Measurements from ENCODE around the gene C4orf51. TPM values are rescaled to one million over a fixed set of nuclear protein-coding genes. Genes with fewer than 3 reads are reported as not detected.

Gene C4orf51
- total RNA-seq, 2 experiments from 2014 or later, result not detected

DNA sequence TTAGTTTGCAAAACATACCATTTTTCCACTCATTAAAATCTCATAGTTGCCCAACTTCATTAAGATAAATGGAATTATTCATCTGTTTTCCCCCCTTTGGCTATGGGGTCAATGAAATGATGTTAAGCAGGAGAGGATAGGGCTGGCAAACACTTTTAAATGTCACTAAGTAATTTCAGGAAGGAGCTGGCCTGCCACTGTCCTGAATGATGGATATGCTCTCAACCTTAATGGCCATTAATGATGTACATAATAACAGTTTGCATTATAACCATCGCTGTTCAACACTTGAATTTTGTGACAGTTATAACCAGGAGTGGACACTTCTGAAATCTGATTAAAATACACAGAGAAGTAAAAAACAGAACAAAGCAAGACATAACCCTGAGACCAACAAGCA, 77.2 kb downstream of the C4orf51 start:
- Mint-ChIP-seq H3K27me3 (no peaks in the 10 kb centered on the region), H3K4me1 (peaks cover 30% of the 10 kb centered on the region), H3K9me3 (ENCODE audit: low read depth) (peaks cover 2% of the 10 kb centered on the region), H3K4me3 (no peak overlapping the region), H3K27ac (no peak overlapping the region), H3K36me3 (ENCODE audit: low read depth) (peaks cover 38% of the 10 kb centered on the region)
- CTCF ChIA-PET, result interaction anchor here (1.1 kb wide), 1 partner anchor 21 kb away, joined by 4 read pairs; no protein-coding TSS in a partner anchor
- DNase-seq (no peak), ATAC-seq (no peak)
- POLR2A ChIA-PET, result no interaction called here
- intact Hi-C loops (cut with DNase I, micrococcal nuclease), result no loop called here

DNA sequence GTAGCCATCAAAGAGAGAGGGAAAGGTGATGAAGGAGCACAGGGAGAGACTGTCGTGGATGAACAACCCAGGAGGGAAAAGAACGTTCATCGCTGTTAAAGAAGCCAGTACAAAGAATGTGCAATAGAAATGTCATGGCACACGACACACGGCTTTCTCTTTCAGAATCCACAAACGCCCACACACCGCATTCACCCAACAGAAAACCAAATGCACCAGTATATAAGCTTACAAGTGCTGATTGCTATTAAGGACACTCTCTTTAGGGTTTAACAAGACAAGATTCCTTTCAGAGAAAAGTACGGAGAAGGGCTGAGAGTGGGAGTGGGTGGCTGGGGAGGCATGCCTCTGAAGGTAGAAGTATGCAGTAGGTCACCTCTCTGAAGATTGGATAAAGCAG, 80.2 kb downstream of the C4orf51 start:
- no peak overlapping the region for H3K4me3 Mint-ChIP-seq
- CTCF ChIA-PET, result no interaction called here
- intact Hi-C loops (cut with DNase I, micrococcal nuclease), result no loop called here
- peak; percentile 34 for ATAC-seq
- no peak overlapping the region for H3K27ac Mint-ChIP-seq
- peak; percentile 53 for DNase-seq
- POLR2A ChIA-PET, result no interaction called here
- peaks cover 2% of the 10 kb centered on the region for H3K9me3 Mint-ChIP-seq (ENCODE audit: low read depth)
- H3K4me1 Mint-ChIP-seq, result peaks cover 30% of the 10 kb centered on the region
- no peaks in the 10 kb centered on the region for H3K27me3 Mint-ChIP-seq
- peaks cover 58% of the 10 kb centered on the region for H3K36me3 Mint-ChIP-seq (ENCODE audit: low read depth)

DNA sequence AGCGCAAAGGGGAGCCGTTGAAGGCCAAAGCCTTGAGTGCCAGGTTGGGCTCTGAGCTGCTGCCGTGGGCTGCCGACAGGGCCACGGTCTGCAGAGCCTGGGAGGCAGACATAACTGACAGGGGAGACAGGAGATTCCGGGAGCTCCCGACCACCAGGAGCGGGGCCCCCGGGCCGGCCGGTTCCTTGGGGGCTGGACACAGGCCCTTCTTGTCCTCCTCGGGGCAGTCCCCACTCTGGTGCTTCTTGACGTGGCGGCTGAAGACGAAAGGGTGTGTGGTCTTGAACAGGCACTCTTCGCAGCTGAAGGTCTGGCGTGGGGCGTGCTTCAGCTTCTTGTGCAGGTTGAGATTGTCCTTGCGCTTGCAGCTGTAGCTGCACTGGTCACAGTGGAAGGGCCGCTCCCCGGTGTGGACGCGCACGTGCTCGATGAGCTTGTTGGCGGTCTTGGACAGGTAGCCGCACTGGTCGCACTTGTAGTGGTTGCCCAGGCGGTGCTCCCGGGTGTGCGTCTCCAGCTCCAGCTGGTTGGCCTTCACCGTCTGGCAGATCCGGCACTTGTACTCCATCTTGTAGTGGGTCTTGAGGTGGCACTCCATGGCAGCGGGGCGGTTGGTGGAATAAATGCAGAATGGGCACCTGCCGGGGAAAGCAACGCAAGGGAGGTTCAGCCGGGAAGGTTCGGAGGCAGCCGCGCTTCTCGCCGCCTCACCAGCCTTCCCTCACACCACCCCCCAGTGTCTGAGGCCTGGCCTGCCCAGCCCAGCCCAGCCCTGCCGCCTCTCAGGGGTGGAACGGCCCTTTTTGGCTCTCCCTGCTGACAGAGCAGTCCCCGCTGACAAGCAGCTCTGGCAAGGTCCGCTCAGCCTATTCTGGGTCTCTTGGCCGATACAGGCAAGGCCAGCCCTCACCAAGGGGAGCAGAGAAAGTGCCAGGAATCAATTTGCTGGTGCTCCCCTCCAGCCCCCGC, 81.3 kb downstream of the C4orf51 start:
- Mint-ChIP-seq H3K4me3 (no peak overlapping the region), H3K27me3 (no peaks in the 10 kb centered on the region), H3K9me3 (ENCODE audit: low read depth) (peaks cover 2% of the 10 kb centered on the region), H3K27ac (no peak overlapping the region), H3K4me1 (peaks cover 27% of the 10 kb centered on the region), H3K36me3 (ENCODE audit: low read depth) (peaks cover 69% of the 10 kb centered on the region)
- DNase-seq, result no peak
- intact Hi-C loops (cut with DNase I, micrococcal nuclease), result no loop called here
- ChIA-PET CTCF (no interaction called here), POLR2A (no interaction called here)
- no peak for ATAC-seq

DNA sequence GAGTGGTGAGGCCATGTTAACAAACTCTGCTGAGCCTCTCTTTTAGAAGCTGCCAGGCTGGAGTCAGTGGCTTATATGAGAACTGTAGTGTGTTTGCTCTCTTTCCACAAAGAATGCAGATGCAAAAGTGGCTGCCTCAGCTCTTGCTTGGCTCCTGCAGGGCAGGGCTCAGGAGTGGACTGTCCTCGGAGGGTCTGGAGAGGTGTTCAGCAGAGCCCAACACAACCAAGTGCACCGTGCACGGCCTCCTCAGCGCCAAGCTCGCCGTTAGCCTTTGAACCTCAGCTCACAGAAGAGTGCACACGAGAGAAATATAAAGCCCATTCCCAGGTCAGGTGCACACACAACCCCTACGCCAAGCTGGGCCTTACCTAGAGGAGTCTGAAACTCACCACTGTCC, 82.8 kb downstream of the C4orf51 start:
- Mint-ChIP-seq H3K4me1 (peaks cover 32% of the 10 kb centered on the region), H3K9me3 (ENCODE audit: low read depth) (peaks cover 7% of the 10 kb centered on the region), H3K27ac (no peak overlapping the region), H3K36me3 (ENCODE audit: low read depth) (peaks cover 83% of the 10 kb centered on the region), H3K4me3 (no peak overlapping the region), H3K27me3 (no peaks in the 10 kb centered on the region)
- DNase-seq (no peak), ATAC-seq (no peak)
- POLR2A ChIA-PET, result no interaction called here
- CTCF ChIA-PET, result no interaction called here
- intact Hi-C loops (cut with DNase I, micrococcal nuclease), result no loop called here

DNA sequence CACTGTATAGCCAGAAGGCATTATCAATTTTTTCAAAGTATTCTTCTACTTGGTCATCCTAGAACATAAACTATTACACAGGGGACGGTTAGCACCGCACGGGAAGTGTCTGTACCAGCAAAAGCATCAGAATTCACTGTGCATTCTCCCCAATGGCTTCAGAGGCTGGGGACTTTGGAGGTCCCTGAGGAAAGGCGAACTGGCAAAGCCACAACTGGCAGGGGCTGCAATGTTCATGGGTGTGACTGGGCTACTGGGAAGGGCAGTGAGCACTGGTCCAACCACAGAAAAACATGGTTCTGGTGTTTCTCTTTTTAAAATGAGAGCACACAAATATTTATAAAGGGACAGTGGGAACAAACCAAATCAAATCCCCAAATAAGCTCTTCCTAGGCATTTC, 83.5 kb downstream of the C4orf51 start:
- Mint-ChIP-seq H3K9me3 (ENCODE audit: low read depth) (peaks cover 7% of the 10 kb centered on the region), H3K27ac (no peak overlapping the region), H3K4me3 (no peak overlapping the region), H3K36me3 (ENCODE audit: low read depth) (peaks cover 86% of the 10 kb centered on the region), H3K4me1 (peaks cover 32% of the 10 kb centered on the region), H3K27me3 (no peaks in the 10 kb centered on the region)
- ChIA-PET POLR2A (no interaction called here), CTCF (no interaction called here)
- intact Hi-C loops (cut with DNase I, micrococcal nuclease), result no loop called here
- DNase-seq (no peak), ATAC-seq (no peak)

DNA sequence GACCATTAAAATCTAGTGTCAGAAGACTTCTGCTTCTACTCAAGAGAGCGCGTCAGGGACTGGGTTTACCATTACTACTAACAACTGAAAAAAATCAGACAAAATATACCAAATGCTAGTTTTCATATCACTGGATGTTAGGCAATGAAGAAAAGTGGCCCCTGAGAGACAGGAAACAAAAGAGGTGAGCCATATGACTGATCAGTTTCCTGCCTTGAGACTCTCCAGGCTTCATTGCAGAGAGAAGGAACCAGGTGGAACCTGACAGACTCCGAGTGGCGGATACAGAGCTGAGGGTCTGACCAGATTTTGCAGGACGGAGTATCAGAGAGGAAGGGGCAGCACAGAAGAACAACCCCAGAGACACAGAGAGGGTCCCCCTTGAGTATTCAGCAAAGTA, 86.3 kb downstream of the C4orf51 start:
- CTCF ChIA-PET, result no interaction called here
- DNase-seq, result no peak
- Mint-ChIP-seq H3K9me3 (ENCODE audit: low read depth) (peaks cover 4% of the 10 kb centered on the region), H3K27me3 (no peaks in the 10 kb centered on the region), H3K4me3 (no peak overlapping the region), H3K27ac (peak overlapping the region; percentile 66), H3K36me3 (ENCODE audit: low read depth) (peaks cover 73% of the 10 kb centered on the region), H3K4me1 (peaks cover 16% of the 10 kb centered on the region)
- POLR2A ChIA-PET, result no interaction called here
- peak; percentile 49 for ATAC-seq
- intact Hi-C loops (cut with DNase I, micrococcal nuclease), result no loop called here

DNA sequence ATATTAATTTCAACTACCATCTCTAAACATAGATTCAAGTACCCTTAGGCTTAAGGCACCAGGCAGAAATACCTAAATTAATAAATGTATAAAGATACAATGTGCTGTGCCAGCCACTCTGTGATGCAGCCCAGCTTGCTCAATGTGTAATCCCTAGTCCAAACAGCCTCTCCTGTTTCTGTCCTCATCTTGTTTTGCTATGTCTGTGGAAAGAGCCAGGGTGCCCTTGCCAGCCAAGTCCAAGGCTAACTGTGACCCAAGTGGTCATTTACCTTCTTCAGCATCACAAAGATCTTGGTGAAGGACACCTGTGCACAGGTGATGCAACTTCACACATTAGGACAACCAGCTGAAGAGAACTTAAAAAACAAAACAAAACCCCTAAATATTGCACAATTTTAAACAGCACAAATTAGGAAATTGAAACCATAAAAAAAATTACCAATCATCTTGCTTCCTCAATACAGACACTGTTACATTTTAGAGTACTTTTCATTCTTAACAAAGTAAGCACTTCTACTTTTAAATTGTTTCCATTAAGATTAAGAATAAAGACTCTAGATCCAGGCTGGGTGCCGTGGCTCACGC, 89.6 kb downstream of the C4orf51 start:
- intact Hi-C loops (cut with DNase I, micrococcal nuclease), result no loop called here
- ChIA-PET CTCF (no interaction called here), POLR2A (no interaction called here)
- ATAC-seq (no peak), DNase-seq (no peak)
- H3K9me3 Mint-ChIP-seq (ENCODE audit: low read depth), result peaks cover 4% of the 10 kb centered on the region
- H3K27ac Mint-ChIP-seq, result no peak overlapping the region
- H3K4me1 Mint-ChIP-seq, result peaks cover 21% of the 10 kb centered on the region
- H3K4me3 Mint-ChIP-seq, result no peak overlapping the region
- H3K36me3 Mint-ChIP-seq (ENCODE audit: low read depth), result peaks cover 68% of the 10 kb centered on the region
- H3K27me3 Mint-ChIP-seq, result no peaks in the 10 kb centered on the region

DNA sequence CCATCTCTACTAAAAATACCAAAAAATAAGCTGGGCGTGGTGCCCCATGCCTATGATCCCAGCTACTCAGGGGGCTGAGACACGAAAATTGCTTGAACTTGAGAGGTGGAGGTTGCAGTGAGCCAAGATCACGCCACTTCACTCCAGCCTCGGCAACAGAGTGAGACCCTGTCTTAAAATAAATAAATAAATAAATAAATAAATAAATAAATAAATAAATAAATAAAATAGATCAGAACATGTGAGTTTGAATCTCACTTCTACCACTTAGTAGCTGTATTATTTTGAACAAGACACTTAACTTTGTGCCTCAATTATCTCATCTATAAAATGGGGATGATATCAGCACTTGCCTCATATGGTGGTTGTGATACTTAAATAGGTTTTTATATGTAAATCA, 90.2 kb downstream of the C4orf51 start:
- ATAC-seq (no peak), DNase-seq (no peak)
- CTCF ChIA-PET, result no interaction called here
- intact Hi-C loops (cut with DNase I, micrococcal nuclease), result no loop called here
- H3K9me3 Mint-ChIP-seq (ENCODE audit: low read depth), result peaks cover 4% of the 10 kb centered on the region
- POLR2A ChIA-PET, result no interaction called here
- H3K4me1 Mint-ChIP-seq, result peaks cover 21% of the 10 kb centered on the region
- no peak overlapping the region for H3K27ac Mint-ChIP-seq
- no peak overlapping the region for H3K4me3 Mint-ChIP-seq
- H3K27me3 Mint-ChIP-seq, result no peaks in the 10 kb centered on the region
- H3K36me3 Mint-ChIP-seq (ENCODE audit: low read depth), result peaks cover 63% of the 10 kb centered on the region

DNA sequence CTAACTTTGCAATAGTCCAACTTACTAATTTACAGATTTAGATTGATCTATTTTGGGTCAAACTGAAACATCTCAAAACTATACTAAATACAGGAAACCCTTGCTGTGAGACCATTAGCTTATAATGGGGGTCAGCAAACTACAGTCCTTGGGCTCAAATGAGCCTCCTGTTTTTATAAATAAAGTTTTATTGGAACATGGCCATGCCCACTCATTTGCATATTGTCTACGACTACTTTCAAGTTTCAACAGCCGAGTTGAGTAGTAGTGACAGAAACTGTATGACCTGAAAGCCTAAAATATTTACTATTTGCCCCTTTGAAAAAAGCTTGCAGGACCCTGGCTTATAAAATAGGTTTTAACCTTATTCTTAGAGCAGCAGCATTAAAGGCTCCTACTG, 92.4 kb downstream of the C4orf51 start:
- H3K4me1 Mint-ChIP-seq, result peaks cover 9% of the 10 kb centered on the region
- ChIA-PET CTCF (interaction anchor here (0.7 kb wide), 1 partner anchor 147 kb away, joined by 4 read pairs; no protein-coding TSS in a partner anchor), POLR2A (interaction anchor here (0.5 kb wide), 1 partner anchor 315 kb away, joined by 3 read pairs; no protein-coding TSS in a partner anchor)

DNA sequence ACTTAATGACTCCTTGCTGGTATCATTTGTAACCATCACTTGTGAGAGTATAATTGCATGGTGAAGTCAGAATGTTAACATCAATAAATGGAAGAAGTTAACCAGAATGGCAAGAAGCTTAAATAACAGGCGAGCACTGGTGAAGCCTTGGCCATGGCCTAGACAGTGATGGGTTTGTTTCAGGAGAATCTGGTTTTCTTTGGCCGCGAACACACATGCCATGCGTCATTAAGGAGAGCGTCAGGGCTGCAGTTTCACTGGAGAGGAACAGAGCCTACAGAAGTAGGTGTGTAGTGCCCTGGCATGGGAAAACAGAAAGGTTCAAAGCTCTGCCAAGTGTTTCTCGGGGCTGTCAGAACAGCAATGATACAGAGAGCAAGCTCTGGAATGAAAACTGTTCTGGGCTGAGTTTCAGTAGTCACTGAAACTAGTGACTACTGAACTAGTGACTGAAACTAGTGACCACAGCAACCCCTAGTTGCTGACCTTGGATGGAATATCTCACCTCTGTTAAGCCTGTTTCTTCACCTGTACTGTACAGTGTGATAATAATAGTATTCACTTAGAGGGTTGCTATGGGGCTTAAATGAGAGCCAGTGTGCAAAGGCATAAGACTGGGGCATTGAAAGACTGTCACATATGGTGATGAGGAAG, 93.8 kb downstream of the C4orf51 start:
- no peaks in the 10 kb centered on the region for H3K27me3 Mint-ChIP-seq
- H3K4me3 Mint-ChIP-seq, result no peak overlapping the region
- intact Hi-C loops (cut with DNase I, micrococcal nuclease), result no loop called here
- peaks cover 5% of the 10 kb centered on the region for H3K4me1 Mint-ChIP-seq
- peak; percentile 51 for ATAC-seq
- peak overlapping the region; percentile 20 for H3K27ac Mint-ChIP-seq
- H3K9me3 Mint-ChIP-seq (ENCODE audit: low read depth), result no peaks in the 10 kb centered on the region
- ChIA-PET CTCF (interaction anchor here (0.9 kb wide), 1 partner anchor 46 kb away, joined by 3 read pairs; no protein-coding TSS in a partner anchor), POLR2A (no interaction called here)
- peaks cover 44% of the 10 kb centered on the region for H3K36me3 Mint-ChIP-seq (ENCODE audit: low read depth)
- no peak for DNase-seq

More for the DNA sequence above, 92.4 kb downstream of the C4orf51 start:
- Mint-ChIP-seq H3K9me3 (ENCODE audit: low read depth) (peaks cover 4% of the 10 kb centered on the region), H3K27ac (no peak overlapping the region), H3K4me3 (no peak overlapping the region), H3K27me3 (no peaks in the 10 kb centered on the region), H3K36me3 (ENCODE audit: low read depth) (peaks cover 50% of the 10 kb centered on the region)
- ATAC-seq (no peak), DNase-seq (no peak)
- intact Hi-C loops (cut with DNase I, micrococcal nuclease), result no loop called here

DNA sequence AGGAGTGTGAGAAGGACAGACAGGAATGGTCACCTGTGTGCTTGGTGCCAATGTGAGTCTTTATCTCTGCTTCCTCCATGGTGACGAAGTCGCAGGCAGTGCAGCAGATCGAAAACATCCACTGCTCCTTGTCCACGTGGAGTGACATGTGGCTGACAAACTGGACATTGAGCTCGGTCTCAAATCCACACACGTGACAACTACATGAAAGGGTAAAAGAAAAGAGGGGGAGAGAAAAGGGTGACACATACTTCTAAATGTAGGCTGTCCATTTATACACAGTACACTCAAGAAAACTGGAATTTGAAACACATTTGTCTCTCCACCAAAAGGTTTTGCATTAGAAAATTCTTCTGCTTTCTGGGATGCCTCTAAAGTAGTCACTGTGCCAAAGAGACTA, 94.5 kb downstream of the C4orf51 start:
- intact Hi-C loops (cut with DNase I, micrococcal nuclease), result no loop called here
- Mint-ChIP-seq H3K4me3 (no peak overlapping the region), H3K9me3 (ENCODE audit: low read depth) (no peaks in the 10 kb centered on the region), H3K27ac (peak overlapping the region; percentile 52), H3K4me1 (peaks cover 5% of the 10 kb centered on the region), H3K36me3 (ENCODE audit: low read depth) (peaks cover 47% of the 10 kb centered on the region), H3K27me3 (no peaks in the 10 kb centered on the region)
- ATAC-seq (no peak), DNase-seq (no peak)
- ChIA-PET CTCF (no interaction called here), POLR2A (no interaction called here)

DNA sequence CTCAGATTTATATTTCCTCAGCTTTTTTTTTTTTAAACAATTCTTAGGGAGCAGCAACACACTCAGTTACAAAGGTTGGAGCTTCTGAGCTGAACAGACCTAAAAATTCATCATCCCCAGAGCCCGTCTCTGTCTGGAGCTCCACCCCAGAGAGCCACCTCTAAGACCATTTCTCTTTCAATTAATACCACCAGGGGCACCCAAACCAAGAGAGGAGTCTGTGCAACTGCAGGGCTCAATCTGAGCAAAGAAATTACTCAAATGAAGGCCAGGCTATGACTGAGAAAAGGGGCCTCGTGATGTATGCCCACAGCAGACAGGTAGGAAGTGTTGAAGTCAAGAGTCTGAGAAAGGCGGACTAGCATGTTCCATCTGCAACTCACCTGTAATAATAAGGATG, 95.5 kb downstream of the C4orf51 start:
- ChIA-PET POLR2A (no interaction called here), CTCF (no interaction called here)
- ATAC-seq, result peak; percentile 42
- peaks cover 45% of the 10 kb centered on the region for H3K36me3 Mint-ChIP-seq (ENCODE audit: low read depth)
- no peaks in the 10 kb centered on the region for H3K27me3 Mint-ChIP-seq
- intact Hi-C loops (cut with DNase I, micrococcal nuclease), result no loop called here
- H3K4me3 Mint-ChIP-seq, result no peak overlapping the region
- H3K27ac Mint-ChIP-seq, result no peak overlapping the region
- DNase-seq, result no peak
- H3K9me3 Mint-ChIP-seq (ENCODE audit: low read depth), result no peaks in the 10 kb centered on the region
- H3K4me1 Mint-ChIP-seq, result peaks cover 5% of the 10 kb centered on the region
